ENCODE measurements around the gene SHKBP1.
"Not testable (repeated sequence)": the region's sequence is repeated elsewhere in the genome, so short reads cannot be mapped to it uniquely, and the experiment has no call there.

SHKBP1 gene

GRCh38 chr19:40559394-40559793 lies 17.3 kb upstream of the SHKBP1 start:
- TF ChIP-seq TCF4 (CRISPR knock-in tag; IDR thresholded peaks at IDR 0.05; ENCODE audit: borderline replicate concordance) (no peak), PPARA (CRISPR knock-in tag; IDR thresholded peaks at IDR 0.05; ENCODE audit: borderline replicate concordance) (no peak), CREB5 (CRISPR knock-in tag; IDR thresholded peaks at IDR 0.05; ENCODE audit: low read depth) (no peak), ZFP3 (CRISPR knock-in tag; IDR thresholded peaks at IDR 0.05) (no peak), ZFP30 (CRISPR knock-in tag; IDR thresholded peaks at IDR 0.05) (no peak)
- no peak for ATAC-seq

GRCh38 chr19:40560092-40560507 lies 16.6 kb upstream of the SHKBP1 start:
- TF ChIP-seq OSR1 (CRISPR knock-in tag; IDR thresholded peaks at IDR 0.05) (no peak), ESRRG (CRISPR knock-in tag; IDR thresholded peaks at IDR 0.05) (no peak), TCF4 (CRISPR knock-in tag; IDR thresholded peaks at IDR 0.05; ENCODE audit: borderline replicate concordance) (no peak), GLIS3 (CRISPR knock-in tag; IDR thresholded peaks at IDR 0.05) (no peak), ARNTL (CRISPR knock-in tag; IDR thresholded peaks at IDR 0.05; ENCODE audit: borderline replicate concordance, low read depth) (no peak), ZNF8 (CRISPR knock-in tag; IDR thresholded peaks at IDR 0.05) (no peak), SNAI2 (CRISPR knock-in tag; IDR thresholded peaks at IDR 0.05) (no peak), CSDC2 (CRISPR knock-in tag; IDR thresholded peaks at IDR 0.05) (no peak), ZNF70 (CRISPR knock-in tag; IDR thresholded peaks at IDR 0.05) (no peak), ZNF565 (CRISPR knock-in tag; conservative IDR thresholded peaks at IDR 0.05; ENCODE audit: low read depth) (no peak), TOX (CRISPR knock-in tag; IDR thresholded peaks at IDR 0.05; ENCODE audit: borderline replicate concordance) (no peak), PPARA (CRISPR knock-in tag; IDR thresholded peaks at IDR 0.05; ENCODE audit: borderline replicate concordance) (no peak)
- ATAC-seq = no peak

GRCh38 chr19:40561947-40562346 lies 14.7 kb upstream of the SHKBP1 start:
- TF ChIP-seq ARNTL (CRISPR knock-in tag; IDR thresholded peaks at IDR 0.05; ENCODE audit: borderline replicate concordance, low read depth) (no peak), ISL1 (CRISPR knock-in tag; IDR thresholded peaks at IDR 0.05) (no peak), TSHZ2 (CRISPR knock-in tag; IDR thresholded peaks at IDR 0.05) (no peak), ESRRG (CRISPR knock-in tag; IDR thresholded peaks at IDR 0.05) (no peak), PATZ1 (CRISPR knock-in tag; IDR thresholded peaks at IDR 0.05; ENCODE audit: borderline replicate concordance) (no peak)
- ATAC-seq = no peak

GRCh38 chr19:40564535-40564934 lies 12.1 kb upstream of the SHKBP1 start:
- not testable (repeated sequence) for ATAC-seq

- ATAC-seq = no peak
- TF ChIP-seq ZFP3 (CRISPR knock-in tag; IDR thresholded peaks at IDR 0.05) (no peak), TCF4 (CRISPR knock-in tag; IDR thresholded peaks at IDR 0.05; ENCODE audit: borderline replicate concordance) (no peak), ZNF565 (CRISPR knock-in tag; conservative IDR thresholded peaks at IDR 0.05; ENCODE audit: low read depth) (no peak), GLIS3 (CRISPR knock-in tag; IDR thresholded peaks at IDR 0.05) (no peak), ZNF8 (CRISPR knock-in tag; IDR thresholded peaks at IDR 0.05) (no peak)
These were observed 11.3 kb upstream of the SHKBP1 start for GRCh38 chr19:40565355-40565754.

- ATAC-seq = no peak
- TF ChIP-seq ZFP30 (CRISPR knock-in tag; IDR thresholded peaks at IDR 0.05) (no peak), BACH2 (CRISPR knock-in tag; IDR thresholded peaks at IDR 0.05; ENCODE audit: borderline replicate concordance) (no peak), ZNF8 (CRISPR knock-in tag; IDR thresholded peaks at IDR 0.05) (no peak), GLIS3 (CRISPR knock-in tag; IDR thresholded peaks at IDR 0.05) (no peak), RARB (CRISPR knock-in tag; IDR thresholded peaks at IDR 0.05) (no peak), CSDC2 (CRISPR knock-in tag; IDR thresholded peaks at IDR 0.05) (no peak), OSR1 (CRISPR knock-in tag; IDR thresholded peaks at IDR 0.05) (no peak), TCF4 (CRISPR knock-in tag; IDR thresholded peaks at IDR 0.05; ENCODE audit: borderline replicate concordance) (no peak), TSHZ2 (CRISPR knock-in tag; IDR thresholded peaks at IDR 0.05) (no peak)
These were observed 10.7 kb upstream of the SHKBP1 start for GRCh38 chr19:40565910-40566495.

Data from SK-N-SH treated with all-trans-retinoic acid at 6 μM for 48 hours (cell line).